ENCODE measurements around the gene GOLGA6D. TPM values are rescaled to one million over a fixed set of nuclear protein-coding genes. Genes with fewer than 3 reads are reported as not detected.
"Not testable (repeated sequence)": the region's sequence is repeated elsewhere in the genome, so short reads cannot be mapped to it uniquely, and the experiment has no call there.

The GOLGA6D gene
- total and polyA plus RNA-seq, 7 donors = 0.01 to 0.10 TPM; not detected in 5

DNA sequence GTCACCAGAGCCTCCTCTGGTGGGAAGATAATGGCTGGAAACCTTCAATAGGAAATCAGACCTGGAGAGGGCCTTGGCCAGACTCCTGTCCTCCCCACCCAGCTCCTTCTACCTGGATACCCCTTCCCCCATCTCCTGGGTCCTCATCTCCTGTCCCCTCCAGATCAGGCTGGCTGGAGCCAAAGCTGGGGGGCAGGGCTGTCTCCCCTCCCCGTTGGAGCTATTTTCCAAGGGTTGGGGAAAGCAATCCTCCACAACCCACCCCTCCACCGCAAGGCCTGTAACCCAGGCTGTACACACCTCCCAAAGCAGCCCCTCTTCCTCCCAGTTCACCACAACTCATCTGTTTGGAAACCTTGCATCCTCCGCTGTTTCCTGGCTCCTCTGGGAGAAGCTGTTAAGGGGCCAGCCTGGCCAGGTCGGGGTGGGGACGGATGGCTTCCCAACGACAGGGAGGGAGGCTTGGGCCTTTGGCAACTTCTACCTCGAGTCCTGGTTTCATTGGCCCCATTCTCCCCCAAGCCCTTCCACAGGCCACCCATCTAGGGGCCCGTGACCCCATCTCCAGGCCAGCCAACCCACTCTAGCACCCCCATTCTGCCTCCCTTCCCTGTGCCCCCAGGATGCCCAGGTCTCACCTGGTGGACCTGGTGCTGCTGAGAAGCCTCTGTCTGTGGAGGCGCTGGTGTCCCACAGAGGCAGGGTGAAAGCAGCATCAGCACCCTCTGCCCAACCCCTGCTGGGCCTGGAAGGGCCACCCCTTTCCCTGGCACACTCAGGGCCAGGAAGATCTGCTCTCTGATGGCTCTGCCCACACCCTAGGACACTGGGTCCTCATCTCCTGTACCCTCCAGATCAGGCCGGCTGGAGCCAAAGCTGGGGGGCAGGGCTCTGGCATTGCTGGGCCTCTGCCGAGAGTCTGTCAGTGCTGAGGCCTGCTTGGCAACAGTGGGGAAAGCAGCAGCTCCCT, 46.6 kb upstream of the GOLGA6D start:
- no peak overlapping the region for H3K4me3 ChIP-seq
- DNase-seq (peak; percentile 3 to 45), ATAC-seq (no peak)
- no peak overlapping the region for H3K27ac ChIP-seq
- H3K9me3 ChIP-seq = no peaks in the 10 kb centered on the region
- no peaks in the 10 kb centered on the region for H3K36me3 ChIP-seq (ENCODE audit: insufficient read depth in 1 of 2, low read depth in 1 of 2)
- intact Hi-C loops (cut with DNase I) = loop anchor here in 1 of 2 donors (10.0 kb wide), 1 partner anchor 69 kb away; no protein-coding TSS in a partner anchor
- 77 to 83% (median 79%) methylated on average over 11 of the region's 11 CpGs for WGBS, 3 donors
- no peaks in the 10 kb centered on the region for H3K4me1 ChIP-seq
- TF ChIP-seq, protein P1, sequence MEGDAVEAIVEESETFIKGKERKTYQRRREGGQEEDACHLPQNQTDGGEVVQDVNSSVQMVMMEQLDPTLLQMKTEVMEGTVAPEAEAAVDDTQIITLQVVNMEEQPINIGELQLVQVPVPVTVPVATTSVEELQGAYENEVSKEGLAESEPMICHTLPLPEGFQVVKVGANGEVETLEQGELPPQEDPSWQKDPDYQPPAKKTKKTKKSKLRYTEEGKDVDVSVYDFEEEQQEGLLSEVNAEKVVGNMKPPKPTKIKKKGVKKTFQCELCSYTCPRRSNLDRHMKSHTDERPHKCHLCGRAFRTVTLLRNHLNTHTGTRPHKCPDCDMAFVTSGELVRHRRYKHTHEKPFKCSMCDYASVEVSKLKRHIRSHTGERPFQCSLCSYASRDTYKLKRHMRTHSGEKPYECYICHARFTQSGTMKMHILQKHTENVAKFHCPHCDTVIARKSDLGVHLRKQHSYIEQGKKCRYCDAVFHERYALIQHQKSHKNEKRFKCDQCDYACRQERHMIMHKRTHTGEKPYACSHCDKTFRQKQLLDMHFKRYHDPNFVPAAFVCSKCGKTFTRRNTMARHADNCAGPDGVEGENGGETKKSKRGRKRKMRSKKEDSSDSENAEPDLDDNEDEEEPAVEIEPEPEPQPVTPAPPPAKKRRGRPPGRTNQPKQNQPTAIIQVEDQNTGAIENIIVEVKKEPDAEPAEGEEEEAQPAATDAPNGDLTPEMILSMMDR (IDR thresholded peaks at IDR 0.05) = no peak
- H3K27me3 ChIP-seq (ENCODE audit: insufficient read depth in 3 of 3, low read length in 2 of 3) = peaks cover 0 to 9% (median 3%) of the 10 kb centered on the region in 3 donors

DNA sequence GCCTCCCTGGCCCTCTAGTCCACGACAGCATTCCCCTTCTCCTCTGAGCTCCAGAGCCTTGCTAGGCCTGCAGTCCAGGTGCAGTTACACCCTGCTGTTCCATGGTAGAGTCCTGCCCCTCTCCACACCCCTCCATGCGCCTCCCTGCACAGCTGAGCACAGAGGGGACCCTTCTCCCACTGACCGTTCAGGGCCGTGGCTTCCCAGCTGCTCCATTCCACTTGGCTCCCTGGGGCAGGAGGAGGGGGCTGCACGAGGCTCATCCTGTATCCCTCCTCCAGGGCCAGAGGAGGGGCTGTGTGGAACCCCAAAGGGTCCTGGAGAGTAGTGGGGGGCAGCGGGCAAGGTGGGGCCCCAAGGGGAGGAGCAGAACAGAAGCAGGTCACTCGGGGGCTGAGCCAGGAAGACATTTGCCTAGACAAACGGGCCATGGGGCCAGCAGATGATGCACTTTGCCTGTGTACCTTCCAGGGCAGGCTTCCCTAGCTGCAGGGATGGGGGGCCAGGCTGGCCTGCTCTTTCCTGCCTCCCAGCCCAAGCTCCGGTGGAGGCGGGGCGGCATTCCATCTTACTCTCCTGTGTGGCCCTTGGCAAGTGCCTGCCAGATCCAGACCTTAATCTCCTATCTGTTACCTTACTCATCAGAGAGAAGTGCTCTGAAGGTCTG, 45.2 kb upstream of the GOLGA6D start:
- H3K27ac ChIP-seq = no peak overlapping the region
- ATAC-seq (no peak), DNase-seq (peak; percentile 6 to 46)
- TF ChIP-seq, protein P1 (IDR thresholded peaks at IDR 0.05) = no peak
- peaks cover 0 to 9% (median 3%) of the 10 kb centered on the region in 3 donors for H3K27me3 ChIP-seq (ENCODE audit: insufficient read depth in 3 of 3, low read length in 2 of 3)
- WGBS, 3 donors = 58 to 60% (median 60%) methylated on average over 11 of the region's 11 CpGs
- H3K4me3 ChIP-seq = no peak overlapping the region
- intact Hi-C loops (cut with DNase I) = loop anchor here in 1 of 2 donors (10.0 kb wide), 1 partner anchor 67 kb away; no protein-coding TSS in a partner anchor
- no peaks in the 10 kb centered on the region for H3K36me3 ChIP-seq (ENCODE audit: insufficient read depth in 1 of 2, low read depth in 1 of 2)
- H3K9me3 ChIP-seq = no peaks in the 10 kb centered on the region
- H3K4me1 ChIP-seq = no peaks in the 10 kb centered on the region

DNA sequence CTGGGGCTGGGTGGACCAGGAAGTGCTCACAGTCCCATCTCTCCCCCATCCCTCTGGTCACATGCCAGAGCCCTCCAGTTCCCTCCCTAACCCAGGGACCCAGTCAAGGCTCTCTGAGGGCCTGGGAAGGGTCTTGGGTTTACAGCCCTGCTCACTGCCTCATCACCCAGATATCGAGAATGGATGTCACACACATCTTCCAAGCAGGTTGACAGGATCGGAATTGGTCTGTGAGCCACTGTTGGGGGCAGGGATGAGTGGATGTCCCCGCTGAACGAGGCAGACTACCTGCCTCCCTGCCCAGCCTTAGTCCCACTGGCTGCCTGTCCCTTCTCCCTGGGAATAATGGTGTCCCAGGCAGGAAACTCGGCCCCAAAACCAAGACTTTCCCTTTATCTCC, 44.5 kb upstream of the GOLGA6D start:
- no peak for ATAC-seq
- no peaks in the 10 kb centered on the region for H3K4me1 ChIP-seq
- H3K4me3 ChIP-seq = no peak overlapping the region
- H3K36me3 ChIP-seq (ENCODE audit: insufficient read depth in 1 of 2, low read depth in 1 of 2) = no peaks in the 10 kb centered on the region
- 74 to 76% (median 75%) methylated on average over 5 of the region's 5 CpGs for WGBS, 3 donors
- no peak overlapping the region for H3K27ac ChIP-seq
- intact Hi-C loops (cut with DNase I) = loop anchor here in 1 of 2 donors (10.0 kb wide), 1 partner anchor 67 kb away; no protein-coding TSS in a partner anchor
- TF ChIP-seq, protein P1 (IDR thresholded peaks at IDR 0.05) = no peak
- DNase-seq = peak in 1 of 2 donors; percentile 10
- H3K27me3 ChIP-seq (ENCODE audit: insufficient read depth in 3 of 3, low read length in 2 of 3) = peaks cover 0 to 9% (median 3%) of the 10 kb centered on the region in 3 donors
- no peaks in the 10 kb centered on the region for H3K9me3 ChIP-seq

DNA sequence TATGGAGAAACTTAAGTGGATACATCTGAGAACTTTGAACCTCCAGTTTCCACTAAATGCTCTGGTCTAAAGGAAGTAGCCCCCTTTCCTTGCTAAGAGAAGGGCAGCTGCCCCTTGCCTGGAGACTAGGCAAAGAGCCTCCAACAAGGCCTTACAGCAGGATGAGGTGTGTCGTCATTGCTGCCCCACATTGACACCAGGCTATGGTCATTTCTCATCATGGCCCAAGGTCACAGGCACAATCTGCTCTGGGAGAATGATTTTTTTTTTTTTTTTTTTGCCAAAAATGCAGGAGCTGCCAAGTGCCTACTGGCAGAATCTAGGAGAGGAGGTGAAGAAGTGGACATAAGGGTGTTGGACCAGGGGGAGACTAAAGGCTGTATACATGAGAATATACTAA, 36.9 kb upstream of the GOLGA6D start:
- H3K36me3 ChIP-seq (ENCODE audit: insufficient read depth in 1 of 2, low read depth in 1 of 2); H3K4me3 ChIP-seq; H3K4me1 ChIP-seq; H3K9me3 ChIP-seq; DNase-seq; H3K27ac ChIP-seq; intact Hi-C loops (cut with DNase I); ATAC-seq: not testable (repeated sequence)
- 86 to 100% (median 88%) methylated on average over 1 of the region's 1 CpG for WGBS, 3 donors
- peaks cover 0 to 22% (median 0%) of the 10 kb centered on the region in 3 donors for H3K27me3 ChIP-seq (ENCODE audit: insufficient read depth in 3 of 3, low read length in 2 of 3)

DNA sequence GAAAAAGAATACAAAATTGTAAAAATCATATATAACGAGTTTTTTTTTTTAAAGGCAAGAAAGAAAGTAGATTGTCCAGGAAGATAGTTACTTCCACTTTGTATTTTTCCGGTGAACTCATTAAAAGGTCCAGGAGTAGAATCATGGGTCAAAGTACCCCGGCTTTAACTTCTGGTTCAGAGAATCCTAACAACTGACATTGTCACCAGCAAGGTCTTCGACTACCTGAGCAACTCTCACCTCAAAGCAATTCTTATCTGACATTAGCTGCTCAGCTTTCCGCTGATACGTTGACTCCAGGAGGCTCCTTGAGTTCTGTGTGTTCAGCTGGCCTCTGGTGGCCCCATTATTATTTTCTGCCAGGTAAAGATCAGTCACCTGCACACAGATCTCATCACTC, 33.6 kb upstream of the GOLGA6D start:
- H3K9me3 ChIP-seq; H3K36me3 ChIP-seq (ENCODE audit: insufficient read depth in 1 of 2, low read depth in 1 of 2); DNase-seq; H3K4me3 ChIP-seq; intact Hi-C loops (cut with DNase I); H3K27ac ChIP-seq; H3K4me1 ChIP-seq; ATAC-seq: not testable (repeated sequence)
- WGBS, 3 donors = 75 to 83% (median 79%) methylated on average over 6 of the region's 6 CpGs
- peaks cover 0 to 27% (median 0%) of the 10 kb centered on the region in 3 donors for H3K27me3 ChIP-seq (ENCODE audit: insufficient read depth in 3 of 3, low read length in 2 of 3)

Data from psoas muscle (tissue), 8 donors.